ENCODE results near the gene LCP1. TPM values are rescaled to one million over a fixed set of nuclear protein-coding genes. Genes with fewer than 3 reads are reported as not detected.

Gene LCP1
- total and polyA plus RNA-seq, 9 of the 15 experiments (the other 6 are each of a cell fraction or from before 2014, with no cell fraction given), result 83.0 to 255 (median 163) TPM

- no peak for TF ChIP-seq KAT2B (IDR thresholded peaks at IDR 0.05; ENCODE audit: low read depth, low read length)
- no peak for TF ChIP-seq ZNF212 (CRISPR knock-in tag; IDR thresholded peaks at IDR 0.05)
- no peak for TF ChIP-seq BRF2 (IDR thresholded peaks at IDR 0.05; ENCODE audit: borderline replicate concordance, insufficient read depth, insufficient read length)
- TF ChIP-seq ZNF146 (CRISPR knock-in tag; IDR thresholded peaks at IDR 0.05; ENCODE audit: unreplicated experiment), result no peak
- TF ChIP-seq RBM15 (IDR thresholded peaks at IDR 0.05; ENCODE audit: insufficient read depth, low read length), result no peak
- TF ChIP-seq HDAC2 (IDR thresholded peaks at IDR 0.05), result no peak
- TF ChIP-seq ZNF239 (CRISPR knock-in tag; IDR thresholded peaks at IDR 0.05), result no peak
- TF ChIP-seq MLLT1 (IDR thresholded peaks at IDR 0.05), result no peak
Observed at GRCh38 chr13:46149272-46150133, 32.5 kb downstream of the LCP1 start (continued).

All from K562 (cell line).